Activated T-helper 17 cell treated with anti-CD3 and anti-CD28 coated beads, Interleukin-2, amount 50 U/mL, for 72 hours (primary cell): ENCODE data around the gene B3GNT2. TPM values are rescaled to one million over a fixed set of nuclear protein-coding genes. Genes with fewer than 3 reads are reported as not detected.
"Not testable (repeated sequence)": the region's sequence is repeated elsewhere in the genome, so short reads cannot be mapped to it uniquely, and the experiment has no call there.

Experiments used
- ATAC-seq: fragments of 150-1000 bp; cut with Tn5 transposase; replicated peaks from 2 replicates; pipeline ENCODE4 v1.10.0; 2021; ENCODE audit warnings: mild to moderate bottlenecking, moderate library complexity
- H3K27ac Mint-ChIP-seq: one replicate; pipeline ENCODE4 v1.8.0; 2022; ENCODE audit warnings: mixed read lengths
- H3K27me3 Mint-ChIP-seq: one replicate; pipeline ENCODE4 v1.8.0; 2022; ENCODE audit warnings: mixed read lengths
- H3K36me3 Mint-ChIP-seq: one replicate; pipeline ENCODE4 v1.8.0; 2022; ENCODE audit warnings: low read depth, mild to moderate bottlenecking, mixed read lengths
- H3K4me1 Mint-ChIP-seq: one replicate; pipeline ENCODE4 v1.8.0; 2022; ENCODE audit warnings: mixed read lengths
- H3K4me3 Mint-ChIP-seq: one replicate; pipeline ENCODE4 v1.8.0; 2022; ENCODE audit warnings: mild to moderate bottlenecking, mixed read lengths
- H3K9me3 Mint-ChIP-seq: one replicate; pipeline ENCODE4 v1.8.0; 2022; ENCODE audit warnings: mixed read lengths
- total RNA-seq, 2 donors: library from RNA; stranded (reverse); gene quantifications; one replicate each; pipeline ENCODE4 v1.2.3, GENCODE V29; 2022

The B3GNT2 gene
- total RNA-seq, 2 donors from 2014 or later: 15.0 to 20.1 TPM

GRCh38 chr2:62196278-62196901 is 475 bp downstream of the B3GNT2 start:
- no peaks in the 10 kb centered on the region for H3K27me3 Mint-ChIP-seq

GRCh38 chr2:62197011-62197924 is 1.4 kb downstream of the B3GNT2 start:
- Mint-ChIP-seq H3K4me1 (peaks cover 38% of the 10 kb centered on the region), H3K4me3 (peak overlapping the region; percentile 81), H3K27ac (peak overlapping the region; percentile 67), H3K36me3 (peaks cover 17% of the 10 kb centered on the region), H3K9me3 (no peaks in the 10 kb centered on the region), H3K27me3 (no peaks in the 10 kb centered on the region)
- peak; percentile 3 for ATAC-seq

More at GRCh38 chr2:62196278-62196901, 475 bp downstream of the B3GNT2 start:
- no peak overlapping the region for H3K27ac Mint-ChIP-seq
- H3K4me3 Mint-ChIP-seq: peak overlapping the region; percentile 81
- peak; percentile 57 for ATAC-seq
- no peaks in the 10 kb centered on the region for H3K9me3 Mint-ChIP-seq
- H3K36me3 Mint-ChIP-seq: peaks cover 17% of the 10 kb centered on the region
- peaks cover 32% of the 10 kb centered on the region for H3K4me1 Mint-ChIP-seq

- H3K4me3 Mint-ChIP-seq: peak overlapping the region; percentile 81
- peaks cover 17% of the 10 kb centered on the region for H3K36me3 Mint-ChIP-seq
- peak overlapping the region; percentile 67 for H3K27ac Mint-ChIP-seq
- no peaks in the 10 kb centered on the region for H3K27me3 Mint-ChIP-seq
- ATAC-seq: no peak
- H3K4me1 Mint-ChIP-seq: peaks cover 46% of the 10 kb centered on the region
- no peaks in the 10 kb centered on the region for H3K9me3 Mint-ChIP-seq
Observed at GRCh38 chr2:62197925-62198633, 2.2 kb downstream of the B3GNT2 start.

GRCh38 chr2:62198854-62199253 is 2.9 kb downstream of the B3GNT2 start:
- peaks cover 53% of the 10 kb centered on the region for H3K4me1 Mint-ChIP-seq
- not testable (repeated sequence) for H3K27me3 Mint-ChIP-seq, ATAC-seq, H3K9me3 Mint-ChIP-seq
- peaks cover 17% of the 10 kb centered on the region for H3K36me3 Mint-ChIP-seq
- H3K27ac Mint-ChIP-seq: peak overlapping the region; percentile 88
- H3K4me3 Mint-ChIP-seq: peak overlapping the region; percentile 81

GRCh38 chr2:62199392-62200125 is 3.6 kb downstream of the B3GNT2 start:
- no peaks in the 10 kb centered on the region for H3K9me3 Mint-ChIP-seq
- ATAC-seq: peak; percentile 10
- no peaks in the 10 kb centered on the region for H3K27me3 Mint-ChIP-seq
- peaks cover 17% of the 10 kb centered on the region for H3K36me3 Mint-ChIP-seq
- peak overlapping the region; percentile 81 for H3K4me3 Mint-ChIP-seq
- H3K27ac Mint-ChIP-seq: peak overlapping the region; percentile 88
- H3K4me1 Mint-ChIP-seq: peaks cover 53% of the 10 kb centered on the region

GRCh38 chr2:62200291-62200841 is 4.5 kb downstream of the B3GNT2 start:
- Mint-ChIP-seq H3K4me3 (peak overlapping the region; percentile 81), H3K27me3 (no peaks in the 10 kb centered on the region), H3K9me3 (no peaks in the 10 kb centered on the region), H3K27ac (peak overlapping the region; percentile 88), H3K4me1 (peaks cover 53% of the 10 kb centered on the region), H3K36me3 (peaks cover 17% of the 10 kb centered on the region)
- ATAC-seq: peak; percentile 35

- ATAC-seq: no peak
- Mint-ChIP-seq H3K9me3 (no peaks in the 10 kb centered on the region), H3K4me3 (peak overlapping the region; percentile 81), H3K4me1 (peaks cover 53% of the 10 kb centered on the region), H3K27me3 (no peaks in the 10 kb centered on the region), H3K27ac (peak overlapping the region; percentile 88), H3K36me3 (peaks cover 20% of the 10 kb centered on the region)
Observed at GRCh38 chr2:62200868-62201267, 5.0 kb downstream of the B3GNT2 start.

GRCh38 chr2:62201307-62201706 is 5.4 kb downstream of the B3GNT2 start:
- no peaks in the 10 kb centered on the region for H3K9me3 Mint-ChIP-seq
- H3K27ac Mint-ChIP-seq: peak overlapping the region; percentile 88
- H3K27me3 Mint-ChIP-seq: no peaks in the 10 kb centered on the region
- peaks cover 25% of the 10 kb centered on the region for H3K36me3 Mint-ChIP-seq
- peak overlapping the region; percentile 81 for H3K4me3 Mint-ChIP-seq
- no peak for ATAC-seq
- H3K4me1 Mint-ChIP-seq: peaks cover 53% of the 10 kb centered on the region

GRCh38 chr2:62202019-62202722 is 6.3 kb downstream of the B3GNT2 start:
- no peaks in the 10 kb centered on the region for H3K9me3 Mint-ChIP-seq
- H3K36me3 Mint-ChIP-seq: peaks cover 29% of the 10 kb centered on the region
- peak overlapping the region; percentile 81 for H3K4me3 Mint-ChIP-seq
- peak overlapping the region; percentile 88 for H3K27ac Mint-ChIP-seq
- peaks cover 53% of the 10 kb centered on the region for H3K4me1 Mint-ChIP-seq
- no peak for ATAC-seq
- no peaks in the 10 kb centered on the region for H3K27me3 Mint-ChIP-seq

- Mint-ChIP-seq H3K4me1 (peaks cover 55% of the 10 kb centered on the region), H3K9me3 (no peaks in the 10 kb centered on the region), H3K4me3 (peak overlapping the region; percentile 81), H3K27ac (peak overlapping the region; percentile 88), H3K36me3 (peaks cover 25% of the 10 kb centered on the region), H3K27me3 (no peaks in the 10 kb centered on the region)
- ATAC-seq: no peak
Observed at GRCh38 chr2:62202729-62203128, 6.8 kb downstream of the B3GNT2 start.

- Mint-ChIP-seq H3K9me3 (no peaks in the 10 kb centered on the region), H3K4me1 (peaks cover 55% of the 10 kb centered on the region), H3K4me3 (peak overlapping the region; percentile 81), H3K27ac (peak overlapping the region; percentile 88), H3K36me3 (peaks cover 25% of the 10 kb centered on the region), H3K27me3 (no peaks in the 10 kb centered on the region)
- ATAC-seq: no peak
Observed at GRCh38 chr2:62203459-62203858, 7.5 kb downstream of the B3GNT2 start.

- no peak overlapping the region for H3K4me3 Mint-ChIP-seq
- ATAC-seq: no peak
- no peaks in the 10 kb centered on the region for H3K27me3 Mint-ChIP-seq
- H3K27ac Mint-ChIP-seq: peak overlapping the region; percentile 45
- peaks cover 16% of the 10 kb centered on the region for H3K36me3 Mint-ChIP-seq
- H3K9me3 Mint-ChIP-seq: no peaks in the 10 kb centered on the region
- H3K4me1 Mint-ChIP-seq: peaks cover 49% of the 10 kb centered on the region
Observed at GRCh38 chr2:62204998-62205496, 9.1 kb downstream of the B3GNT2 start.

- no peaks in the 10 kb centered on the region for H3K27me3 Mint-ChIP-seq
- peaks cover 44% of the 10 kb centered on the region for H3K4me1 Mint-ChIP-seq
- H3K9me3 Mint-ChIP-seq: no peaks in the 10 kb centered on the region
- ATAC-seq: no peak
- peak overlapping the region; percentile 66 for H3K27ac Mint-ChIP-seq
- no peak overlapping the region for H3K4me3 Mint-ChIP-seq
- peaks cover 17% of the 10 kb centered on the region for H3K36me3 Mint-ChIP-seq
Observed at GRCh38 chr2:62205554-62205953, 9.6 kb downstream of the B3GNT2 start.
